ENCODE measurements around the gene CMTM5. TPM values are rescaled to one million over a fixed set of nuclear protein-coding genes. Genes with fewer than 3 reads are reported as not detected.

CMTM5 gene
- total and polyA plus RNA-seq, 2 donors (not counting 3 experiments of a cell fraction or from before 2014, with no cell fraction given): not detected

GRCh38 chr14:23339506-23340268 is 37.2 kb upstream of the CMTM5 start:
- peaks cover 4 to 11% of the 10 kb centered on the region in 2 experiments for H3K27me3 ChIP-seq (ENCODE audit: control insufficient read depth in 2 of 2, insufficient read depth in 2 of 2, low read length in 2 of 2)
- BruUV-seq (replicated peaks): no TSS peak
- intact Hi-C loops (cut with micrococcal nuclease) (no loop called here), dilution Hi-C loops (cut with MboI; ENCODE audit: extremely low pct_ligation_motif_present, low sequenced_read_pairs) (no loop called here)
- TF ChIP-seq JUN (IDR thresholded peaks at IDR 0.05; ENCODE audit: borderline replicate concordance, insufficient read depth, insufficient read length, low read depth) (no peak), GATA2 (IDR thresholded peaks at IDR 0.05; ENCODE audit: insufficient read depth, insufficient read length, low read depth, low read length) (no peak), MYC (IDR thresholded peaks at IDR 0.05; ENCODE audit: low read depth, low read length) (no peak), POLR2AphosphoS5 (IDR thresholded peaks at IDR 0.05; ENCODE audit: insufficient read depth, low read depth, low read length) (no peak), EZH2 (IDR thresholded peaks at IDR 0.05; ENCODE audit: borderline replicate concordance, low read depth, low read length, severe bottlenecking) (no peak), FOS (IDR thresholded peaks at IDR 0.05; ENCODE audit: borderline replicate concordance, insufficient read depth, low read length) (no peak), POLR2A (IDR thresholded peaks at IDR 0.05; ENCODE audit: low read depth, low read length) (no peak)
- TF ChIP-seq, protein P1, sequence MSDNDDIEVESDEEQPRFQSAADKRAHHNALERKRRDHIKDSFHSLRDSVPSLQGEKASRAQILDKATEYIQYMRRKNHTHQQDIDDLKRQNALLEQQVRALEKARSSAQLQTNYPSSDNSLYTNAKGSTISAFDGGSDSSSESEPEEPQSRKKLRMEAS (IDR thresholded peaks at IDR 0.05; ENCODE audit: insufficient read depth, insufficient read length): no peak
- H2AFZ ChIP-seq (ENCODE audit: low read depth, low read length): no peak overlapping the region
- no peaks in the 10 kb centered on the region for H3K9me3 ChIP-seq (replicated peaks; ENCODE audit: control insufficient read depth, insufficient read depth, low read length)
- H4K20me1 ChIP-seq (replicated peaks; ENCODE audit: control insufficient read depth, extremely low read depth, insufficient read depth, low read length): no peaks in the 10 kb centered on the region
- no peaks in the 10 kb centered on the region for H3K79me2 ChIP-seq (ENCODE audit: control insufficient read depth, insufficient read depth, low read length)
- H3K4me2 ChIP-seq (ENCODE audit: insufficient read depth, low read length): no peak overlapping the region
- no peak overlapping the region for H3K27ac ChIP-seq (ENCODE audit: insufficient read depth, low read depth, low read length)
- CTCF ChIA-PET: interaction anchor here (1.5 kb wide), 1 partner anchor 11 kb away, joined by 3 read pairs; no protein-coding TSS in a partner anchor
- FAIRE-seq (no peak), DNase-seq (ENCODE audit: low read depth, low spot score) (no peak)
- H3K36me3 ChIP-seq (ENCODE audit: control insufficient read depth in 2 of 2, extremely low read depth in 1 of 2, insufficient read depth in 2 of 2, low read length in 2 of 2): no peaks in the 10 kb centered on the region
- no peaks in the 10 kb centered on the region for H3K4me1 ChIP-seq (ENCODE audit: control insufficient read depth, extremely low read depth, insufficient read depth, low read length)
- H3K4me3 ChIP-seq (replicated peaks in 1 of 3; ENCODE audit: insufficient read depth in 1 of 3, low read depth in 1 of 3, low read length in 3 of 3): no peak overlapping the region
- POLR2A ChIA-PET: no interaction called here
- no peaks in the 10 kb centered on the region for H3K9me1 ChIP-seq (replicated peaks; ENCODE audit: control insufficient read depth, extremely low read depth, insufficient read depth, low read length)
- no peak overlapping the region for H3K9ac ChIP-seq (replicated peaks; ENCODE audit: extremely low read depth, insufficient read depth, low read length)
